ENCODE results near the gene SCGB3A2. TPM values are rescaled to one million over a fixed set of nuclear protein-coding genes. Genes with fewer than 3 reads are reported as not detected.

SCGB3A2 gene
- not detected in 2 replicates for total RNA-seq (2014; rRNA removed; shearing (Covaris generic))
- not detected in 2 replicates for polyA plus RNA-seq (2016; fragmentation: Nextera tagmentation; extraction: Ambion mirVana)

GRCh38 chr5:147878066-147878759 is at the start of gene SCGB3A2:
Gene SCGB3A2, plus strand, starts transcription at chr5:147878711. Its CDS starts 93 bp downstream, at chr5:147878804.
- H3K4me2 ChIP-seq (ENCODE audit: unreplicated experiment) = no peak within 1 kb of the TSS
- TF ChIP-seq EZH2phosphoT487 (IDR thresholded peaks at IDR 0.05; ENCODE audit: insufficient read depth, low read depth) (no peak), EZH2 (IDR thresholded peaks at IDR 0.05; ENCODE audit: insufficient read depth, poor library complexity, severe bottlenecking) (no peak)
- in situ Hi-C loops (cut with MboI) = no loop called here
- H3K27ac ChIP-seq = no peak within 1 kb of the TSS
- no peak within 1 kb of the TSS for H2AFZ ChIP-seq
- no peak within 1 kb of the TSS for H3K4me3 ChIP-seq
- H3K36me3 ChIP-seq (ENCODE audit: low read depth) = no peaks in the 10 kb centered on the region
- no peaks in the 10 kb centered on the region for H3K9me3 ChIP-seq (ENCODE audit: low read depth)
- no peaks in the 10 kb centered on the region for H3F3A ChIP-seq (ENCODE audit: insufficient read depth)
- no peak within 1 kb of the TSS for H3K9ac ChIP-seq
- H3K4me1 ChIP-seq (ENCODE audit: insufficient read depth) = no peaks in the 10 kb centered on the region
- no peaks in the 10 kb centered on the region for H4K20me1 ChIP-seq (ENCODE audit: insufficient read depth)
- H3K27me3 ChIP-seq (replicated peaks; ENCODE audit: insufficient read depth) = 0 out of 2 replicates have a peak, but pooled peaks cover 3% of the 10 kb centered on the region
- DNase-seq = no peak
- no peaks in the 10 kb centered on the region for H3K9me2 ChIP-seq (ENCODE audit: insufficient read depth)
- H3K79me2 ChIP-seq (ENCODE audit: insufficient read depth) = no peaks in the 10 kb centered on the region
- 14 to 18% methylated on average over 2 of the region's 2 CpGs for WGBS, 2 experiments (ENCODE audit: low coverage in 1 of 2, low lambda C conversion rate in 2 of 2, missing lambda C conversion rate in 2 of 2)

DNA sequence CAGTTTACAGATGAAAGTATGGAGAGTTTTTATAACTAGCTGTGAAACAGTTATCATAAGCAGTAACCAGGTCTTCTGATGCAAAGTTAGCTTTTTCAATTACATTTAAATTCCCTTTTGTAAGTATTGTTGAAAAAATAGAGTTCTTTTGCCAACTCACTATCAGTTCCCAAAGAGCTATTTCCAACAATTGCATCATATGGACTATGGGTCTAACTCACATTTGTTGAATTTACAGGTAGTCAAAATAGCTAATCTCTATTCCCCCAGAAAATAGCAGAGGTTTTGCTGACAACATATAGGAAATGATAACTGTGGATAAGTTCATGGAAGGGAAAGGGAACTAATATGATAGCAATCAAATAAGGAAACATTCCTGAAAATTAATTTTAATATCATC is 48.5 kb upstream of the SCGB3A2 start:
- no peak for TF ChIP-seq EZH2 (IDR thresholded peaks at IDR 0.05; ENCODE audit: insufficient read depth, poor library complexity, severe bottlenecking)
- no peak for TF ChIP-seq EZH2phosphoT487 (IDR thresholded peaks at IDR 0.05; ENCODE audit: insufficient read depth, low read depth)
- Histone ChIP-seq H2AFZ (no peak overlapping the region), H3K27me3 (replicated peaks; ENCODE audit: insufficient read depth) (peaks cover 33% of the 10 kb centered on the region), H3K4me2 (ENCODE audit: unreplicated experiment) (no peak overlapping the region), H3K4me3 (no peak overlapping the region), H3K4me1 (ENCODE audit: insufficient read depth) (no peaks in the 10 kb centered on the region), H3K9ac (no peak overlapping the region), H3K9me3 (ENCODE audit: low read depth) (no peaks in the 10 kb centered on the region), H3K9me2 (ENCODE audit: insufficient read depth) (no peaks in the 10 kb centered on the region), H4K20me1 (ENCODE audit: insufficient read depth) (no peaks in the 10 kb centered on the region), H3K27ac (no peak overlapping the region), H3K36me3 (ENCODE audit: low read depth) (no peaks in the 10 kb centered on the region), H3K79me2 (ENCODE audit: insufficient read depth) (no peaks in the 10 kb centered on the region), H3F3A (ENCODE audit: insufficient read depth) (no peaks in the 10 kb centered on the region)
- in situ Hi-C loops (cut with MboI) = no loop called here
- no peak for DNase-seq

- Histone ChIP-seq H3K4me3 (no peak within 1 kb of the TSS), H3K27me3 (replicated peaks; ENCODE audit: insufficient read depth) (peaks cover 20% of the 10 kb centered on the region; the same call in 1 of the 2 replicates), H3K9me2 (ENCODE audit: insufficient read depth) (no peaks in the 10 kb centered on the region), H3K9me3 (ENCODE audit: low read depth) (no peaks in the 10 kb centered on the region), H3K4me2 (ENCODE audit: unreplicated experiment) (no peak within 1 kb of the TSS), H3K9ac (no peak within 1 kb of the TSS), H2AFZ (no peak within 1 kb of the TSS), H4K20me1 (ENCODE audit: insufficient read depth) (no peaks in the 10 kb centered on the region), H3F3A (ENCODE audit: insufficient read depth) (no peaks in the 10 kb centered on the region), H3K36me3 (ENCODE audit: low read depth) (no peaks in the 10 kb centered on the region), H3K4me1 (ENCODE audit: insufficient read depth) (no peaks in the 10 kb centered on the region), H3K79me2 (ENCODE audit: insufficient read depth) (no peaks in the 10 kb centered on the region), H3K27ac (no peak within 1 kb of the TSS)
- TF ChIP-seq EZH2 (IDR thresholded peaks at IDR 0.05; ENCODE audit: insufficient read depth, poor library complexity, severe bottlenecking) (no peak), EZH2phosphoT487 (IDR thresholded peaks at IDR 0.05; ENCODE audit: insufficient read depth, low read depth) (no peak)
- no peak for DNase-seq
- in situ Hi-C loops (cut with MboI) = no loop called here
- 42 to 57% methylated on average over 3 of the region's 3 CpGs for WGBS, 2 experiments (ENCODE audit: low coverage in 1 of 2, low lambda C conversion rate in 2 of 2, missing lambda C conversion rate in 2 of 2)
These were observed 47.0 kb upstream of the SCGB3A2 start, which contains the start of gene SPINK1 for GRCh38 chr5:147831465-147831864. Gene SPINK1, minus strand, starts transcription at chr5:147831671. Its CDS starts 94 bp downstream, at chr5:147831577.

GRCh38 chr5:147832541-147832940 is 46.0 kb upstream of the SCGB3A2 start:
- Histone ChIP-seq H3K4me3 (no peak overlapping the region), H3K4me1 (ENCODE audit: insufficient read depth) (no peaks in the 10 kb centered on the region), H2AFZ (no peak overlapping the region), H3K79me2 (ENCODE audit: insufficient read depth) (no peaks in the 10 kb centered on the region), H4K20me1 (ENCODE audit: insufficient read depth) (no peaks in the 10 kb centered on the region), H3K4me2 (ENCODE audit: unreplicated experiment) (no peak overlapping the region), H3F3A (ENCODE audit: insufficient read depth) (no peaks in the 10 kb centered on the region), H3K36me3 (ENCODE audit: low read depth) (no peaks in the 10 kb centered on the region), H3K9me2 (ENCODE audit: insufficient read depth) (no peaks in the 10 kb centered on the region), H3K9ac (no peak overlapping the region), H3K27ac (no peak overlapping the region), H3K27me3 (replicated peaks; ENCODE audit: insufficient read depth) (peaks cover 17% of the 10 kb centered on the region; the same call in 1 of the 2 replicates), H3K9me3 (ENCODE audit: low read depth) (no peaks in the 10 kb centered on the region)
- in situ Hi-C loops (cut with MboI) = no loop called here
- no peak for TF ChIP-seq EZH2phosphoT487 (IDR thresholded peaks at IDR 0.05; ENCODE audit: insufficient read depth, low read depth)
- TF ChIP-seq EZH2 (IDR thresholded peaks at IDR 0.05; ENCODE audit: insufficient read depth, poor library complexity, severe bottlenecking) = no peak
- 6 to 8% methylated on average over 1 of the region's 1 CpG for WGBS, 2 experiments (ENCODE audit: low coverage in 1 of 2, low lambda C conversion rate in 2 of 2, missing lambda C conversion rate in 2 of 2)
- DNase-seq = no peak

Data from GM23248 (cell line).